HepG2 (cell line): Measurements from ENCODE around the gene FAM120B.

ENCODE experiments used
- CEBPB ChIP-seq: IDR thresholded peaks from 2 replicates; pipeline ENCODE4 v1.6.1; 2011; ENCODE audit warnings: low read depth, low read length, improper control_type of control experiment, borderline replicate concordance
- CHCHD3 ChIP-seq: sonication (generic); formaldehyde crosslinking; IDR thresholded peaks from 2 replicates; pipeline ENCODE4 v1.8.0; 2022; ENCODE audit warnings: mild to moderate bottlenecking, missing genetic modification reagents, moderate library complexity
- ELF1 ChIP-seq: sonication (generic); formaldehyde crosslinking; IDR thresholded peaks from 2 replicates; pipeline ENCODE4 v1.4.0; 2020; ENCODE audit warnings: missing genetic modification reagents
- NCOR1 ChIP-seq: fragments of 200-600 bp; sonication (generic); IDR thresholded peaks from 2 replicates; pipeline ENCODE4 v1.7.0; 2017; ENCODE audit warnings: antibody characterized with exemption, low read length, borderline replicate concordance
- NR3C1 ChIP-seq: sonication (generic); formaldehyde crosslinking; IDR thresholded peaks from 2 replicates; pipeline ENCODE4 v1.4.0; 2020; ENCODE audit warnings: missing genetic modification reagents
- RAD21 ChIP-seq: fragments of 450-650 bp; formaldehyde crosslinking; IDR thresholded peaks from 2 replicates; pipeline ENCODE4 v1.5.0; 2020; ENCODE audit warnings: mild to moderate bottlenecking
- TF ChIP-seq, protein P1 (sequence below): sonication (generic); formaldehyde crosslinking; IDR thresholded peaks from 2 replicates; pipeline ENCODE4 v1.5.0; 2020; ENCODE audit warnings: mild to moderate bottlenecking, missing genetic modification reagents, moderate library complexity

DNA sequence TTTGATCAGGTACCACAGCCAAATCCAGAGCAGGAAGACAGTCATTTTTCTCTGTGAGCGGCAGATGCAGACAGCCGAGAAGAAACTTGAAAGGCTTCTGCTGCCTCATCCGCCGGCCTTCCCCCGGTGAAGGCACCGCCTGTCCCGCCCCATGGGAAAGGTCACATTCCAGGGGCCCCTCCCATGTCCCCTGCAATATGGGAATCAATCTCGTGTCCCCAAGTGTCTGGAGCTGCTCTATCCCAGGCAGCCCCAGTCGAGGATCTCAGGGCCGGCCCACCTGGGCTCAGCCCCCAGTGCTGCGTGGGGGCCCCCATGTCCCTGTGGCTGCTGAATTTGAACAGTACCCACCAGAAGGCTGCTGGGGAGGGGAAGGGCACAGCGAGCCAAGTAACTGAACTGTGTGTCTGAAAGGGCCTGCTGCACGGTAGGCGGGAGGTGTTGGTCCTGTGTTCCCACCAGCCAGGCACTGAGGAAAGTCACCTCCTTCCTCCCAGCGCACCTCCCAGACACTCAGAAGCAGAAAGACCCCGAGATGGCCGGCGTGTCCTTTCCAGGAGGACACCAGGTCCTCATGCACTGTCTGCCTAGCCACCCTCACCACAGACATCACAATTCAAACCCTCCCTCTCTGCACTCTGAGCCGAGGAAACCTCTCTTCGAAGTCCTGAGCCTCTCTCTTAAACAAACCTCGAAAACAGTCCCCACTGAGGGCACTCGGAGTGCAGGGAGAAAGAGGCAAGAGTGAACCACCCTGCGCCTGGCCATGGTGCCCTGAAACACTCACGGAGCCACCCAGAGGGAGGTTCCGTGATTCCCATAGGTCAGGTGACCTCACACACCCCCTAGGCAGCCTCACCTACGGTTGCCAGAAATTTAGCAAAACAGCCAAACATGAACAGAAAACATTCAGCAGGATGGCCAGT, 147.3 kb downstream of the FAM120B start:
- TF ChIP-seq CHCHD3 (CRISPR knock-in tag): no peak
- TF ChIP-seq, protein P1, sequence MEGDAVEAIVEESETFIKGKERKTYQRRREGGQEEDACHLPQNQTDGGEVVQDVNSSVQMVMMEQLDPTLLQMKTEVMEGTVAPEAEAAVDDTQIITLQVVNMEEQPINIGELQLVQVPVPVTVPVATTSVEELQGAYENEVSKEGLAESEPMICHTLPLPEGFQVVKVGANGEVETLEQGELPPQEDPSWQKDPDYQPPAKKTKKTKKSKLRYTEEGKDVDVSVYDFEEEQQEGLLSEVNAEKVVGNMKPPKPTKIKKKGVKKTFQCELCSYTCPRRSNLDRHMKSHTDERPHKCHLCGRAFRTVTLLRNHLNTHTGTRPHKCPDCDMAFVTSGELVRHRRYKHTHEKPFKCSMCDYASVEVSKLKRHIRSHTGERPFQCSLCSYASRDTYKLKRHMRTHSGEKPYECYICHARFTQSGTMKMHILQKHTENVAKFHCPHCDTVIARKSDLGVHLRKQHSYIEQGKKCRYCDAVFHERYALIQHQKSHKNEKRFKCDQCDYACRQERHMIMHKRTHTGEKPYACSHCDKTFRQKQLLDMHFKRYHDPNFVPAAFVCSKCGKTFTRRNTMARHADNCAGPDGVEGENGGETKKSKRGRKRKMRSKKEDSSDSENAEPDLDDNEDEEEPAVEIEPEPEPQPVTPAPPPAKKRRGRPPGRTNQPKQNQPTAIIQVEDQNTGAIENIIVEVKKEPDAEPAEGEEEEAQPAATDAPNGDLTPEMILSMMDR: no peak
- no peak for TF ChIP-seq ELF1
- TF ChIP-seq NR3C1: no peak
- no peak for TF ChIP-seq CEBPB
- no peak for TF ChIP-seq RAD21 (CRISPR knock-in tag)
- TF ChIP-seq NCOR1: no peak
